ENCODE data around the gene HS3ST6. TPM values are rescaled to one million over a fixed set of nuclear protein-coding genes. Genes with fewer than 3 reads are reported as not detected.

The HS3ST6 gene
- total and polyA plus RNA-seq, 2 of the 13 experiments (the other 11 are each of a cell fraction or from before 2014, with no cell fraction given), result not detected

DNA sequence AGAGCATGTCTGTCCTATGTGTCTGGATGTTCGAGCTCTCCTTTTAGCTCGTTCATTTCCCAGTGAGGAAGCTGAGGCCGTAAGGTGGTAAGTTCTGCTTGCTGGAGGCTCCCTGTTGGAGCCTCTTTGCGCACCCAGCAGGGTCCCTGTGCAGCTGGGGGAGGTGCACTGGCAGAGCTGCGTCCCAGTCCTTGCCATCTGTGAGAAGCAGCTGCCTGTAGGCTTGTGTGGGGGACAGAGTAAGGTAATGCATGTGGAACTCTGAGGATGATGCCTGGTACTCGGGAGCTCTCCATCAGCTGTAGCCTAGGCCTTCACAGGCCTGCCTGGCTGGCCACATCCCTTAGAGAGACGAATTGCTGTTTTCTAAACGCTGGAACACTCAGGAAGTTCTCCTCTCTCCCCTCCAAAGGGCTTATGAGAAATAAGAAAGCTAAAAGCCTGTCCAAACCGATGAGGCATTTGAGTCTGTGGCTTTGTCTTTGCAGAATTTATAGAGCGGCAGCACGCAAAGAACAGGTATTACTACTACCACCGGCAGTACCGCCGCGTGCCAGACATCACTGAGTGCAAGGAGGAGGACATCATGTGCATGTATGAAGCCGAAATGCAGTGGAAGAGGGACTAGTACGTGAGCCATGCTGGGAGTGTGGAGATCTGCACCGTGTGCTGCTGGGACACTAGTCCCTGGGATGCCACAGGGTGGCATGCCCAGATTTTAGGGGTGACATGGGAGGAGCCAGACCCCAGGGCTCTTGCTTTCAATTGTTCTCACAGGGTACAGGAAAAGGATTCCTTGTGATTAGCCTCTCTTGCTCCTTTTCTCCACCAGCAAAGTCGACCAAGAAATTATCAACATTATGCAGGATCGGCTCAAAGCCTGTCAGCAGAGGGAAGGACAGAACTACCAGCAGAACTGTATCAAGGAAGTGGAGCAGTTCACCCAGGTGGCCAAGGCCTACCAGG lies 42.7 kb upstream of the HS3ST6 start (continued):
- peak; percentile 50; the same call in 1 of the 2 replicates for TF ChIP-seq MAX (IDR thresholded peaks at IDR 0.05)
- TF ChIP-seq WIZ (CRISPR knock-in tag; IDR thresholded peaks at IDR 0.05), result no peak
- TF ChIP-seq NR3C1 (CRISPR knock-in tag; IDR thresholded peaks at IDR 0.05), result no peak
- 0 out of 2 replicates have a peak, but pooled peaks have one; percentile 23 for TF ChIP-seq PRMT3 (CRISPR knock-in tag; IDR thresholded peaks at IDR 0.05; ENCODE audit: borderline replicate concordance, low read depth)
- TF ChIP-seq REXO4 (CRISPR knock-in tag; IDR thresholded peaks at IDR 0.05; ENCODE audit: borderline replicate concordance), result no peak
- TF ChIP-seq ZNF639 (CRISPR knock-in tag; conservative IDR thresholded peaks at IDR 0.05), result no peak; the same call in 1 of the 2 replicates
- no peak for TF ChIP-seq ZNF563 (CRISPR knock-in tag; IDR thresholded peaks at IDR 0.05)
- TF ChIP-seq SAFB2 (CRISPR knock-in tag; IDR thresholded peaks at IDR 0.05; ENCODE audit: borderline replicate concordance, low read depth), result no peak
- peak; percentile 27; the same call in 1 of the 2 replicates for TF ChIP-seq ZNF839 (CRISPR knock-in tag; IDR thresholded peaks at IDR 0.05; ENCODE audit: borderline replicate concordance)
- TF ChIP-seq EZH2 (conservative IDR thresholded peaks at IDR 0.05; ENCODE audit: low read depth, low read length), result no peak
- TF ChIP-seq ISL2 (CRISPR knock-in tag; IDR thresholded peaks at IDR 0.05), result no peak
- no peak for TF ChIP-seq HNF1A (IDR thresholded peaks at IDR 0.05; ENCODE audit: low read depth)
- no peak for TF ChIP-seq HNF1A (CRISPR knock-in tag; IDR thresholded peaks at IDR 0.05; ENCODE audit: borderline replicate concordance)
- no peak for TF ChIP-seq RERE (CRISPR knock-in tag; IDR thresholded peaks at IDR 0.05; ENCODE audit: low read depth)
- no peak for TF ChIP-seq ZSCAN29 (CRISPR knock-in tag; conservative IDR thresholded peaks at IDR 0.05)
